Central memory CD8-positive, alpha-beta T cell (primary cell): Measurements from ENCODE around the gene CXCR4.

Source experiments
- ATAC-seq: fragments of 150-1000 bp; cut with Tn5 transposase; replicated peaks from 2 replicates; pipeline ENCODE4 v1.10.0; 2022; ENCODE audit warnings: mild to moderate bottlenecking, moderate FRiP score, moderate number of reproducible peaks; ENCODE audit not compliant: poor library complexity, severe bottlenecking; ENCODE audit errors: extremely low read depth
- DNase-seq, 2 donors: peaks; one replicate each; pipeline ENCODE4 v3.0.0; 2021; ENCODE audit warnings: low spot score in 2 of 2
- H3K27ac Mint-ChIP-seq: one replicate; pipeline ENCODE4 v1.8.0; 2022; ENCODE audit warnings: low read depth, mild to moderate bottlenecking, moderate library complexity, mixed read lengths
- H3K27me3 Mint-ChIP-seq: one replicate; pipeline ENCODE4 v1.8.0; 2022; ENCODE audit warnings: mixed read lengths
- H3K36me3 Mint-ChIP-seq: one replicate; pipeline ENCODE4 v1.8.0; 2022; ENCODE audit warnings: mild to moderate bottlenecking, moderate library complexity, mixed read lengths; ENCODE audit not compliant: insufficient read depth
- H3K4me1 Mint-ChIP-seq: one replicate; pipeline ENCODE4 v1.8.0; 2022; ENCODE audit warnings: mixed read lengths
- H3K4me3 Mint-ChIP-seq: one replicate; pipeline ENCODE4 v1.8.0; 2022; ENCODE audit warnings: mild to moderate bottlenecking, moderate library complexity, mixed read lengths
- H3K9me3 Mint-ChIP-seq: one replicate; pipeline ENCODE4 v1.8.0; 2022; ENCODE audit warnings: mixed read lengths

The CXCR4 gene

GRCh38 chr2:136137982-136138381, 20.0 kb upstream of the CXCR4 start:
- Mint-ChIP-seq H3K4me3 (peak overlapping the region; percentile 75), H3K27ac (peak overlapping the region; percentile 99), H3K4me1 (peaks cover 63% of the 10 kb centered on the region), H3K36me3 (peaks cover 34% of the 10 kb centered on the region), H3K27me3 (no peaks in the 10 kb centered on the region), H3K9me3 (no peaks in the 10 kb centered on the region)
- ATAC-seq, result no peak
- DNase-seq, result no peak

GRCh38 chr2:136136931-136137330, 19.0 kb upstream of the CXCR4 start:
- Mint-ChIP-seq H3K4me1 (peaks cover 74% of the 10 kb centered on the region), H3K27ac (peak overlapping the region; percentile 99), H3K27me3 (no peaks in the 10 kb centered on the region), H3K36me3 (peaks cover 44% of the 10 kb centered on the region), H3K9me3 (no peaks in the 10 kb centered on the region), H3K4me3 (peak overlapping the region; percentile 75)
- ATAC-seq (peak; percentile 2), DNase-seq (no peak)

GRCh38 chr2:136135921-136136906, 18.3 kb upstream of the CXCR4 start:
- ATAC-seq, result peak; percentile 68
- peak overlapping the region; percentile 99 for H3K27ac Mint-ChIP-seq
- H3K36me3 Mint-ChIP-seq, result peaks cover 51% of the 10 kb centered on the region
- H3K9me3 Mint-ChIP-seq, result no peaks in the 10 kb centered on the region
- H3K27me3 Mint-ChIP-seq, result no peaks in the 10 kb centered on the region
- peak; percentile 69 to 88 for DNase-seq
- H3K4me1 Mint-ChIP-seq, result peaks cover 81% of the 10 kb centered on the region
- peak overlapping the region; percentile 75 for H3K4me3 Mint-ChIP-seq

GRCh38 chr2:136135462-136135861, 17.5 kb upstream of the CXCR4 start:
- peaks cover 59% of the 10 kb centered on the region for H3K36me3 Mint-ChIP-seq
- no peaks in the 10 kb centered on the region for H3K9me3 Mint-ChIP-seq
- ATAC-seq (no peak), DNase-seq (no peak)
- no peaks in the 10 kb centered on the region for H3K27me3 Mint-ChIP-seq
- peak overlapping the region; percentile 99 for H3K27ac Mint-ChIP-seq
- peak overlapping the region; percentile 75 for H3K4me3 Mint-ChIP-seq
- H3K4me1 Mint-ChIP-seq, result peaks cover 89% of the 10 kb centered on the region

- H3K36me3 Mint-ChIP-seq, result peaks cover 70% of the 10 kb centered on the region
- DNase-seq (no peak), ATAC-seq (no peak)
- H3K27me3 Mint-ChIP-seq, result no peaks in the 10 kb centered on the region
- peak overlapping the region; percentile 99 for H3K27ac Mint-ChIP-seq
- H3K4me3 Mint-ChIP-seq, result peak overlapping the region; percentile 75
- H3K9me3 Mint-ChIP-seq, result no peaks in the 10 kb centered on the region
- peaks cover 97% of the 10 kb centered on the region for H3K4me1 Mint-ChIP-seq
Observed at GRCh38 chr2:136134126-136134525, 16.2 kb upstream of the CXCR4 start.

GRCh38 chr2:136133586-136133985, 15.6 kb upstream of the CXCR4 start:
- ATAC-seq (no peak), DNase-seq (no peak)
- H3K9me3 Mint-ChIP-seq, result no peaks in the 10 kb centered on the region
- no peaks in the 10 kb centered on the region for H3K27me3 Mint-ChIP-seq
- H3K36me3 Mint-ChIP-seq, result peaks cover 74% of the 10 kb centered on the region
- H3K4me1 Mint-ChIP-seq, result peaks cover 97% of the 10 kb centered on the region
- H3K4me3 Mint-ChIP-seq, result peak overlapping the region; percentile 75
- peak overlapping the region; percentile 99 for H3K27ac Mint-ChIP-seq

GRCh38 chr2:136133176-136133575, 15.2 kb upstream of the CXCR4 start:
- no peaks in the 10 kb centered on the region for H3K27me3 Mint-ChIP-seq

GRCh38 chr2:136132825-136133155, 14.8 kb upstream of the CXCR4 start:
- no peaks in the 10 kb centered on the region for H3K27me3 Mint-ChIP-seq

More at GRCh38 chr2:136133176-136133575, 15.2 kb upstream of the CXCR4 start:
- H3K4me3 Mint-ChIP-seq, result peak overlapping the region; percentile 75
- no peak for ATAC-seq
- H3K27ac Mint-ChIP-seq, result peak overlapping the region; percentile 99
- peaks cover 96% of the 10 kb centered on the region for H3K4me1 Mint-ChIP-seq
- no peaks in the 10 kb centered on the region for H3K9me3 Mint-ChIP-seq
- no peak for DNase-seq
- peaks cover 73% of the 10 kb centered on the region for H3K36me3 Mint-ChIP-seq

GRCh38 chr2:136131961-136132824, 14.2 kb upstream of the CXCR4 start:
- no peaks in the 10 kb centered on the region for H3K9me3 Mint-ChIP-seq
- peaks cover 93% of the 10 kb centered on the region for H3K4me1 Mint-ChIP-seq
- DNase-seq, result peak; percentile 72 to 90
- peak; percentile 49 for ATAC-seq
- H3K27ac Mint-ChIP-seq, result peak overlapping the region; percentile 99
- H3K36me3 Mint-ChIP-seq, result peaks cover 71% of the 10 kb centered on the region
- peak overlapping the region; percentile 75 for H3K4me3 Mint-ChIP-seq
- H3K27me3 Mint-ChIP-seq, result no peaks in the 10 kb centered on the region

More at GRCh38 chr2:136132825-136133155, 14.8 kb upstream of the CXCR4 start:
- DNase-seq (no peak), ATAC-seq (no peak)
- peaks cover 72% of the 10 kb centered on the region for H3K36me3 Mint-ChIP-seq
- H3K4me3 Mint-ChIP-seq, result peak overlapping the region; percentile 75
- no peaks in the 10 kb centered on the region for H3K9me3 Mint-ChIP-seq
- H3K27ac Mint-ChIP-seq, result peak overlapping the region; percentile 99
- peaks cover 94% of the 10 kb centered on the region for H3K4me1 Mint-ChIP-seq

- Mint-ChIP-seq H3K9me3 (no peaks in the 10 kb centered on the region), H3K27ac (peak overlapping the region; percentile 99), H3K4me3 (peak overlapping the region; percentile 75), H3K36me3 (peaks cover 69% of the 10 kb centered on the region), H3K27me3 (no peaks in the 10 kb centered on the region), H3K4me1 (peaks cover 90% of the 10 kb centered on the region)
- peak; percentile 57 to 76 for DNase-seq
- peak; percentile 38 for ATAC-seq
Observed at GRCh38 chr2:136131484-136131960, 13.6 kb upstream of the CXCR4 start.

GRCh38 chr2:136130511-136130910, 12.6 kb upstream of the CXCR4 start:
- ATAC-seq (no peak), DNase-seq (no peak)
- peaks cover 59% of the 10 kb centered on the region for H3K36me3 Mint-ChIP-seq
- peak overlapping the region; percentile 99 for H3K27ac Mint-ChIP-seq
- H3K4me3 Mint-ChIP-seq, result peak overlapping the region; percentile 75
- no peaks in the 10 kb centered on the region for H3K27me3 Mint-ChIP-seq
- H3K9me3 Mint-ChIP-seq, result no peaks in the 10 kb centered on the region
- H3K4me1 Mint-ChIP-seq, result peaks cover 88% of the 10 kb centered on the region

- no peak for ATAC-seq
- DNase-seq, result no peak
- Mint-ChIP-seq H3K4me3 (peak overlapping the region; percentile 70), H3K9me3 (no peaks in the 10 kb centered on the region), H3K4me1 (peaks cover 88% of the 10 kb centered on the region), H3K36me3 (peaks cover 57% of the 10 kb centered on the region), H3K27me3 (no peaks in the 10 kb centered on the region), H3K27ac (peak overlapping the region; percentile 99)
Observed at GRCh38 chr2:136130045-136130444, 12.1 kb upstream of the CXCR4 start.
